ENCODE measurements around the gene EHD4.

GRCh38 chr15:41868321-41868720 lies 104.0 kb downstream of the EHD4 start:
- TF ChIP-seq CTCF (IDR thresholded peaks at IDR 0.05; ENCODE audit: borderline replicate concordance, extremely low read depth, low read length, poor library complexity, severe bottlenecking) (no peak), EZH2 (IDR thresholded peaks at IDR 0.05; ENCODE audit: borderline replicate concordance, low read depth, low read length, severe bottlenecking) (no peak)

All from DND-41 (cell line).